Neural progenitor cell (in vitro differentiated cells): ENCODE results near the gene ZFYVE9. TPM values are rescaled to one million over a fixed set of nuclear protein-coding genes. Genes with fewer than 3 reads are reported as not detected.

Experiments
- DNase-seq: peaks from one replicate; pipeline ENCODE4 v3.0.0-alpha.2; 2016; ENCODE audit warnings: low spot score
- H2AFZ ChIP-seq: fragments of 200-600 bp; sonication (generic); replicated peaks from 2 replicates; pipeline ENCODE4 v1.6.1; 2016; ENCODE audit warnings: antibody characterized with exemption
- H3F3A ChIP-seq: fragments of 200-600 bp; sonication (generic); 2 replicates; pipeline ENCODE4 v1.6.1; 2016; ENCODE audit warnings: antibody characterized with exemption, low read depth
- H3K27ac ChIP-seq: fragments of 200-600 bp; sonication (generic); 2 replicates; pipeline ENCODE4 v1.5.1; 2016; ENCODE audit warnings: mild to moderate bottlenecking
- H3K27me3 ChIP-seq: fragments of 200-600 bp; sonication (generic); 2 replicates; pipeline ENCODE4 v1.6.1; 2016; ENCODE audit warnings: mild to moderate bottlenecking, moderate library complexity
- H3K36me3 ChIP-seq: fragments of 200-600 bp; sonication (generic); 2 replicates; pipeline ENCODE4 v1.5.1; 2016
- H3K4me1 ChIP-seq: fragments of 200-600 bp; sonication (generic); 2 replicates; pipeline ENCODE4 v1.6.1; 2016; ENCODE audit warnings: mixed run types
- H3K4me2 ChIP-seq: fragments of 200-600 bp; sonication (generic); 2 replicates; pipeline ENCODE4 v1.6.1; 2016
- H3K4me3 ChIP-seq: fragments of 200-600 bp; sonication (generic); 2 replicates; pipeline ENCODE4 v1.5.1; 2016
- H3K79me2 ChIP-seq: fragments of 200-600 bp; sonication (generic); 2 replicates; pipeline ENCODE4 v1.6.1; 2016; ENCODE audit warnings: low read depth
- H3K9ac ChIP-seq: fragments of 200-600 bp; sonication (generic); 2 replicates; pipeline ENCODE4 v1.6.1; 2016
- H3K9me3 ChIP-seq: fragments of 200-600 bp; sonication (generic); 2 replicates; pipeline ENCODE4 v1.5.1; 2016; ENCODE audit warnings: low read depth
- H4K20me1 ChIP-seq: fragments of 200-600 bp; sonication (generic); 2 replicates; pipeline ENCODE4 v1.6.1; 2016; ENCODE audit warnings: low read depth
- H3K27ac Mint-ChIP-seq: 3 replicates; pipeline ENCODE4 v1.8.0; 2021; ENCODE audit warnings: mixed read lengths
- H3K27me3 Mint-ChIP-seq: 2 replicates; pipeline ENCODE4 v1.8.0; 2022; ENCODE audit warnings: low read depth, mild to moderate bottlenecking, inconsistent platforms, moderate library complexity, mixed read lengths; ENCODE audit not compliant: insufficient read depth
- H3K36me3 Mint-ChIP-seq: 3 replicates; pipeline ENCODE4 v1.8.0; 2021; ENCODE audit warnings: mixed read lengths
- H3K4me1 Mint-ChIP-seq: 3 replicates; pipeline ENCODE4 v1.8.0; 2021; ENCODE audit warnings: mixed read lengths
- H3K4me3 Mint-ChIP-seq: 3 replicates; pipeline ENCODE4 v1.8.0; 2021; ENCODE audit warnings: mild to moderate bottlenecking, moderate library complexity, mixed read lengths
- H3K9me3 Mint-ChIP-seq: 3 replicates; pipeline ENCODE4 v1.8.0; 2020; ENCODE audit warnings: mixed read lengths
- EZH2 ChIP-seq: fragments of 200-600 bp; sonication (generic); IDR thresholded peaks from 2 replicates; pipeline ENCODE4 v1.6.1; 2017; ENCODE audit warnings: antibody characterized with exemption, mild to moderate bottlenecking, moderate library complexity
- EZH2phosphoT487 ChIP-seq: fragments of 200-600 bp; sonication (generic); IDR thresholded peaks from 2 replicates; pipeline ENCODE4 v1.6.1; 2017; ENCODE audit warnings: antibody characterized with exemption
- total RNA-seq: library from RNA; depleted of rRNA; stranded (reverse); fragments of >200 nt; gene quantifications from 2 replicates; pipeline ENCODE4 v1.2.3, GENCODE V29; 2015; ENCODE audit warnings: low replicate concordance
- TF ChIP-seq, protein P1 (sequence below): fragments of 200-600 bp; sonication (generic); IDR thresholded peaks from 2 replicates; pipeline ENCODE4 v1.5.1; 2017; ENCODE audit warnings: antibody characterized with exemption, mild to moderate bottlenecking

The ZFYVE9 gene
- total RNA-seq, 1 donor from 2014 or later: 42.7 TPM

DNA sequence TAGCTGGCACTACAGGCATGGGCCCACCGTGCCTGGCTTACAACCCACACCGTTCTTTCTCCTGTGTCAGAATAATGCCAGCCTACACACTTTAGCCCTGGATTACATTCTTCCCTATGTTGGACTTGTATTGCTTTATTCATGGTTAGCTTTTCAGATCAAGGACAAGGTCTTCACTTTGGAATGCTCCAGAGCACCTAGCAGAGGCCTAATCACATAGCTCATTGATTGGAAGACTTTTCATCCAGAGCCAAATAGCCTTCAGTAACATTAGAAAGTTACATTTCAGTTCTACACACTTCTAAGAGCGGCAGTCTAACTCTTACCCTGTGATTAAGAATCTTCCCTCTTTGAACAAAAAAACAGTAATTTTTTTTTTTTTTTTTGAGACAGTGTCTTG, 29.4 kb upstream of the ZFYVE9 start:
- Histone ChIP-seq H3K27me3 (no peaks in the 10 kb centered on the region), H3F3A (no peaks in the 10 kb centered on the region), H3K9ac (no peak overlapping the region), H2AFZ (no peak overlapping the region), H3K36me3 (no peaks in the 10 kb centered on the region), H3K9me3 (no peaks in the 10 kb centered on the region), H3K4me2 (no peak overlapping the region), H3K79me2 (no peaks in the 10 kb centered on the region), H3K4me3 (no peak overlapping the region), H4K20me1 (no peaks in the 10 kb centered on the region), H3K4me1 (peaks cover 5% of the 10 kb centered on the region), H3K27ac (no peak overlapping the region)
- Mint-ChIP-seq H3K36me3 (no peaks in the 10 kb centered on the region), H3K27ac (no peak overlapping the region), H3K4me3 (no peak overlapping the region), H3K4me1 (no peaks in the 10 kb centered on the region), H3K9me3 (no peaks in the 10 kb centered on the region), H3K27me3 (no peaks in the 10 kb centered on the region)
- DNase-seq: no peak
- TF ChIP-seq, protein P1, sequence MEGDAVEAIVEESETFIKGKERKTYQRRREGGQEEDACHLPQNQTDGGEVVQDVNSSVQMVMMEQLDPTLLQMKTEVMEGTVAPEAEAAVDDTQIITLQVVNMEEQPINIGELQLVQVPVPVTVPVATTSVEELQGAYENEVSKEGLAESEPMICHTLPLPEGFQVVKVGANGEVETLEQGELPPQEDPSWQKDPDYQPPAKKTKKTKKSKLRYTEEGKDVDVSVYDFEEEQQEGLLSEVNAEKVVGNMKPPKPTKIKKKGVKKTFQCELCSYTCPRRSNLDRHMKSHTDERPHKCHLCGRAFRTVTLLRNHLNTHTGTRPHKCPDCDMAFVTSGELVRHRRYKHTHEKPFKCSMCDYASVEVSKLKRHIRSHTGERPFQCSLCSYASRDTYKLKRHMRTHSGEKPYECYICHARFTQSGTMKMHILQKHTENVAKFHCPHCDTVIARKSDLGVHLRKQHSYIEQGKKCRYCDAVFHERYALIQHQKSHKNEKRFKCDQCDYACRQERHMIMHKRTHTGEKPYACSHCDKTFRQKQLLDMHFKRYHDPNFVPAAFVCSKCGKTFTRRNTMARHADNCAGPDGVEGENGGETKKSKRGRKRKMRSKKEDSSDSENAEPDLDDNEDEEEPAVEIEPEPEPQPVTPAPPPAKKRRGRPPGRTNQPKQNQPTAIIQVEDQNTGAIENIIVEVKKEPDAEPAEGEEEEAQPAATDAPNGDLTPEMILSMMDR: no peak
- TF ChIP-seq EZH2phosphoT487: no peak
- TF ChIP-seq EZH2: no peak

DNA sequence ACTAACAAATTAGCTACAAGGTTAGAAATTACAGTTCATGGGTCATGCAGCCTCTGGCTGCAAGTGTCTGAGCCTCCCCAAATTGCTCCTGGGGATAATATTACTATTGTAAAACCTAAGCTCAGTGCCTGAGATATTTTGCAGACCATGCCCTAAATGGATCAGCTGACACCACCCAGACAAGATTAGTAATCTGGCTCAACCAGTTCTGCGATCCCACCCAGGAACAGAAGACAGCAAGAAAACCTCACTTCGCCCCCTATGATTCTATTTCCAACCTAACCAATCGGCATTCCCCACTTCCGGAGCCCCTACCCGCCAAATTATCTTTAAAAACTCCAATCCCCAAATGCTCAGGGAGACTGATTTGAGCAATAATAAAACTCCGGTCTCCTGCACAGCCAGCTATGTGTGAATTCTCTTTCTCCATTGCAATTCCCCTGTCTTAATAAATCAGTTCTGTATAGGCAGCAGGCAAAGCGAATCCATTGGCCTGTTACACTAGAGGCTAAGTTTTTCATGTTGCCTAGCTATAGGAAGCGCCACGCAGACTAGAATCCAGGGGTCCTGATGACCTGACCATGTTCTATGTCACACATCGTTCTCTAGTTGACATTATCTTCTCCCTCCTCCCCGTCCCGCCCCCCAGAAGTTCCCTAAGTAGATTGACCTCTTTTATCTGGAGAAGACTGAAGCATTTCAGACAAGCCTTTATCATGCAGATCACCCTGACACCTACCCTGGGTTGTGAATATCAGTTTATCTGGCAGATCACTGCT, 22.4 kb upstream of the ZFYVE9 start:
- no peaks in the 10 kb centered on the region for H4K20me1 ChIP-seq
- H2AFZ ChIP-seq: peak overlapping the region; percentile 2
- H3K4me2 ChIP-seq: peak overlapping the region; percentile 12
- H3K27ac Mint-ChIP-seq: no peak overlapping the region
- no peaks in the 10 kb centered on the region for H3K79me2 ChIP-seq
- no peaks in the 10 kb centered on the region for H3K36me3 Mint-ChIP-seq
- TF ChIP-seq, protein P1: no peak
- TF ChIP-seq EZH2 (no peak), EZH2phosphoT487 (no peak)
- no peaks in the 10 kb centered on the region for H3K36me3 ChIP-seq
- H3F3A ChIP-seq: no peaks in the 10 kb centered on the region
- peak; percentile 28 for DNase-seq
- no peak overlapping the region for H3K9ac ChIP-seq
- no peak overlapping the region for H3K27ac ChIP-seq
- peaks cover 12% of the 10 kb centered on the region for H3K4me1 Mint-ChIP-seq
- H3K27me3 Mint-ChIP-seq: peaks cover 2% of the 10 kb centered on the region
- H3K4me3 Mint-ChIP-seq: peak overlapping the region; percentile 2
- no peaks in the 10 kb centered on the region for H3K27me3 ChIP-seq
- no peaks in the 10 kb centered on the region for H3K9me3 ChIP-seq
- H3K9me3 Mint-ChIP-seq: no peaks in the 10 kb centered on the region
- H3K4me1 ChIP-seq: peaks cover 6% of the 10 kb centered on the region
- no peak overlapping the region for H3K4me3 ChIP-seq

DNA sequence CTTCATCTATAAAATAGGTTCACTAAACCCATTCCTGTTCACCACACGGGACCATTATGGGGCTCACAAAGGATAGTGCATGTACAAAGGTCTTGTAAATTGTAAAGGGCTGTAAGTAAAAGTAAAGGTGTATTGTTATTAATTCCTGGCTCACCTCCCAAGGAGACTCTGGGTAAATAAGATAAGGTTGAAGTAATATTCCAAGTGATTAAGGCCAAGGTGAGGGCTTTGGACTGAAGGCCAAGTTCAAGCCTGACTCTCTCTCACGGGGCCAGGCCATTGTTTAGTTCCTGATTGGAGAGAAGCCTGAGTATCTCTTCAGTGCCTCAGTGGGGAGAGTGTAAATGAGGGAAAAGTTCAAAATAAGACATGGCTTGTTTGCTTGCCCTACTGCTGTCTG, 19.5 kb upstream of the ZFYVE9 start:
- Mint-ChIP-seq H3K27me3 (peaks cover 2% of the 10 kb centered on the region), H3K9me3 (no peaks in the 10 kb centered on the region), H3K4me1 (peaks cover 12% of the 10 kb centered on the region), H3K4me3 (no peak overlapping the region), H3K27ac (no peak overlapping the region), H3K36me3 (no peaks in the 10 kb centered on the region)
- no peaks in the 10 kb centered on the region for H3K9me3 ChIP-seq
- no peak for DNase-seq
- TF ChIP-seq, protein P1: no peak
- no peak for TF ChIP-seq EZH2phosphoT487
- no peak for TF ChIP-seq EZH2
- H3K9ac ChIP-seq: no peak overlapping the region
- H3F3A ChIP-seq: no peaks in the 10 kb centered on the region
- no peak overlapping the region for H3K4me2 ChIP-seq
- no peak overlapping the region for H3K4me3 ChIP-seq
- no peaks in the 10 kb centered on the region for H4K20me1 ChIP-seq
- H3K27ac ChIP-seq: no peak overlapping the region
- H3K4me1 ChIP-seq: peaks cover 6% of the 10 kb centered on the region
- peaks cover 12% of the 10 kb centered on the region for H3K27me3 ChIP-seq
- no peak overlapping the region for H2AFZ ChIP-seq
- no peaks in the 10 kb centered on the region for H3K36me3 ChIP-seq
- H3K79me2 ChIP-seq: no peaks in the 10 kb centered on the region
